ENCODE measurements around the gene TMEM26.
"Not testable (repeated sequence)": the region's sequence is repeated elsewhere in the genome, so short reads cannot be mapped to it uniquely, and the experiment has no call there.

Gene TMEM26

DNA sequence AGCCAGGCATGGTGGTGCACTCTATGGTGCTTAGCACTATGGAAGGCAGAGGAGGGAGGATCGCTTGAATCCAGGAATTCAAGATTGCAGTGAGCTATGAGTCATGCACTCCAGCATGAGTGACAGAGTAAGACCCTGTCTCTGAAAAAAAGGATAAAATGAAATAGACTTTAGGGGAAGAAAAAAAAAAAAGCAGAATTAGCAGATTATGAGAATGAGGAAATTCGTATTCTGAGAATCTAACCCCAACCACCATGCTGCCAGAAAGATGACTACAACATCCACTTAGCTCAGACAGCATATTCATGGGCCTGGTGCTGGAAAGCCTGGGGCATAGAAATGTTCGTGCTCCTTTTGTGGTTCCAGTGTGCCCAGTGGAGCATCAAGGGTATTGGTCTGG is 63.3 kb downstream of the TMEM26 start:
- CTCF ChIA-PET = no interaction called here

GRCh38 chr10:61388986-61389385 is 64.2 kb downstream of the TMEM26 start:
- CTCF ChIA-PET; H3K4me3 ChIP-seq (ENCODE audit: low read depth, low read length); POLR2A ChIA-PET; DNase-seq (ENCODE audit: low read depth, low spot score): not testable (repeated sequence)

More for the DNA sequence above, 63.3 kb downstream of the TMEM26 start:
- TF ChIP-seq, protein P1, sequence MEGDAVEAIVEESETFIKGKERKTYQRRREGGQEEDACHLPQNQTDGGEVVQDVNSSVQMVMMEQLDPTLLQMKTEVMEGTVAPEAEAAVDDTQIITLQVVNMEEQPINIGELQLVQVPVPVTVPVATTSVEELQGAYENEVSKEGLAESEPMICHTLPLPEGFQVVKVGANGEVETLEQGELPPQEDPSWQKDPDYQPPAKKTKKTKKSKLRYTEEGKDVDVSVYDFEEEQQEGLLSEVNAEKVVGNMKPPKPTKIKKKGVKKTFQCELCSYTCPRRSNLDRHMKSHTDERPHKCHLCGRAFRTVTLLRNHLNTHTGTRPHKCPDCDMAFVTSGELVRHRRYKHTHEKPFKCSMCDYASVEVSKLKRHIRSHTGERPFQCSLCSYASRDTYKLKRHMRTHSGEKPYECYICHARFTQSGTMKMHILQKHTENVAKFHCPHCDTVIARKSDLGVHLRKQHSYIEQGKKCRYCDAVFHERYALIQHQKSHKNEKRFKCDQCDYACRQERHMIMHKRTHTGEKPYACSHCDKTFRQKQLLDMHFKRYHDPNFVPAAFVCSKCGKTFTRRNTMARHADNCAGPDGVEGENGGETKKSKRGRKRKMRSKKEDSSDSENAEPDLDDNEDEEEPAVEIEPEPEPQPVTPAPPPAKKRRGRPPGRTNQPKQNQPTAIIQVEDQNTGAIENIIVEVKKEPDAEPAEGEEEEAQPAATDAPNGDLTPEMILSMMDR (IDR thresholded peaks at IDR 0.05; ENCODE audit: insufficient read depth, low read length, missing control alignments) = no peak
- no peak overlapping the region for H3K4me3 ChIP-seq (ENCODE audit: low read depth, low read length)
- no peak for DNase-seq (ENCODE audit: low read depth, low spot score)
- POLR2A ChIA-PET = no interaction called here

GRCh38 chr10:61385231-61386001 is 67.8 kb downstream of the TMEM26 start:
- ChIA-PET CTCF (no interaction called here), POLR2A (no interaction called here)
- no peak overlapping the region for H3K4me3 ChIP-seq (ENCODE audit: low read depth, low read length)
- DNase-seq (ENCODE audit: low read depth, low spot score) = no peak
- TF ChIP-seq, protein P1 (IDR thresholded peaks at IDR 0.05; ENCODE audit: insufficient read depth, low read length, missing control alignments) = no peak

DNA sequence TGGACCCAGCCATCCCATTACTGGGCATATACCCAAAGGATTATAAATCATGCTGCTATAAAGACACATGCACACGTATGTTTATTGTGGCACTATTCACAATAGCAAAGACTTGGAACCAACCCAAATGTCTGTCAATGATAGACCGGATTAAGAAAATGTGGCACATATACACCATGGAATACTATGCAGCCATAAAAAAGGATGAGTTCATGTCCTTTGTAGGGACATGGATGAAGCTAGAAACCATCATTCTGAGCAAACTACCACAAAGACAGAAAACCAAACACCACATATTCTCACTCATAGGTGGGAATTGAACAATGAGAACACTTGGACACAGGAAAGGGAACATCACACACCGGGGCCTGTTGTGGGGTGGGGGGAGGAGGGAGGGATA is 72.0 kb downstream of the TMEM26 start:
- CTCF ChIA-PET; DNase-seq (ENCODE audit: low read depth, low spot score); H3K4me3 ChIP-seq (ENCODE audit: low read depth, low read length); POLR2A ChIA-PET: not testable (repeated sequence)

- ChIA-PET POLR2A (no interaction called here), CTCF (no interaction called here)
- H3K4me3 ChIP-seq (ENCODE audit: low read depth, low read length) = no peak overlapping the region
- DNase-seq (ENCODE audit: low read depth, low spot score) = no peak
- TF ChIP-seq, protein P1 (IDR thresholded peaks at IDR 0.05; ENCODE audit: insufficient read depth, low read length, missing control alignments) = no peak
Measured at GRCh38 chr10:61378865-61379264, 74.3 kb downstream of the TMEM26 start.

DNA sequence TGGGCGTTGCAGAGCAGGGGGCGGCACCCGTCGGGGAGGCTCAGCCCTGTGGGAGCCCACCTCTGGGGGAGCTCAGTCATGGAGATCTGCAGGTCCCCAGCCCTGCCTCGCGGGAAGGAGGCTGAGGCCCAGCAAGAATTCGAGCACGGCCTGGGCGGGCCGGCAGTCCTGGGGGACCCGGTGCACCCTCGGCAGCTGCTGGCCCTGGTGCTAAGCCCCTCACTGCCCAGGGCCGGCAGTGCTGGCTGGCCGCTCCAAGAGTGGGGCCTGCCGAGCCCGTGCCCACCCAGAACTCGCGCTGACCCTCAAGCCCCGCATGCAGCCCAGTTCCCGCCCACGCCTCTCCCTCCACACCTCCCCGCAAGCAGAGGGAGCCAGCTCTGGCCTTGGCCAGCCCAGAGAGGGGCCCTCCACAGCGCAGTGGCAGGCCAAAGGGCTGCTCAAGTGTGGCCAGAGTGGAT is 76.2 kb downstream of the TMEM26 start:
- CTCF ChIA-PET = no interaction called here
- POLR2A ChIA-PET = no interaction called here

DNA sequence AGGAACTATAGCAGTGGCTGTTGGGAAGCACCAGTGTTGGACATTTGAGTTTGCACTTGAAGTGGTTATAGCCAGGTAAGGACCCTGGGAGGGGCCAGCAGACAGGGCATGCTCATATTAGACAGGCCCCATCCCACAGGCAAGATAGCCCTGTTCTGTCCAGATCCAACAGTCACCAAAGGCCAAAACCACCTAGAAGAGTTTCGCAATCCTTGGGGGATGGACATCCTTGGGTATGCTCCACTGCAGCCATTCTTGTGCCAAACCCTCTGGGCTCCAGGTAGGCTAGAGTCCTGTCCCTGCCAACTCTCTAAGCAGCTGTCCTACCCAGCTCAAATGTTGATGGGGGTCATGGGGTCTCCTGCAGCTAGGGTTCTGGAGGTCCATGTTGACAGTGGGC is 76.8 kb downstream of the TMEM26 start:
- H3K4me3 ChIP-seq (ENCODE audit: low read depth, low read length) = no peak overlapping the region
- DNase-seq (ENCODE audit: low read depth, low spot score) = no peak
- TF ChIP-seq, protein P1 (IDR thresholded peaks at IDR 0.05; ENCODE audit: insufficient read depth, low read length, missing control alignments) = no peak
- POLR2A ChIA-PET = no interaction called here
- CTCF ChIA-PET = no interaction called here

More for the DNA sequence above, 76.2 kb downstream of the TMEM26 start:
- H3K4me3 ChIP-seq (ENCODE audit: low read depth, low read length) = no peak overlapping the region
- TF ChIP-seq, protein P1 (IDR thresholded peaks at IDR 0.05; ENCODE audit: insufficient read depth, low read length, missing control alignments) = no peak
- DNase-seq (ENCODE audit: low read depth, low spot score) = no peak

Measured in AG04449 (cell line).